WI38 (cell line): Measurements from ENCODE around the gene NCAPD2.
"Not testable (repeated sequence)": the region's sequence is repeated elsewhere in the genome, so short reads cannot be mapped to it uniquely, and the experiment has no call there.

ENCODE experiments used
- H3K4me3 ChIP-seq: 2 replicates; pipeline ENCODE4 v1.5.1; 2011; ENCODE audit warnings: low read depth, mild to moderate bottlenecking, control low read depth, low read length
- TF ChIP-seq, protein P1 (sequence below): IDR thresholded peaks from 2 replicates; pipeline ENCODE4 v1.5.1; 2012; ENCODE audit warnings: low read depth, mild to moderate bottlenecking, control low read depth, low read length

NCAPD2 gene

DNA sequence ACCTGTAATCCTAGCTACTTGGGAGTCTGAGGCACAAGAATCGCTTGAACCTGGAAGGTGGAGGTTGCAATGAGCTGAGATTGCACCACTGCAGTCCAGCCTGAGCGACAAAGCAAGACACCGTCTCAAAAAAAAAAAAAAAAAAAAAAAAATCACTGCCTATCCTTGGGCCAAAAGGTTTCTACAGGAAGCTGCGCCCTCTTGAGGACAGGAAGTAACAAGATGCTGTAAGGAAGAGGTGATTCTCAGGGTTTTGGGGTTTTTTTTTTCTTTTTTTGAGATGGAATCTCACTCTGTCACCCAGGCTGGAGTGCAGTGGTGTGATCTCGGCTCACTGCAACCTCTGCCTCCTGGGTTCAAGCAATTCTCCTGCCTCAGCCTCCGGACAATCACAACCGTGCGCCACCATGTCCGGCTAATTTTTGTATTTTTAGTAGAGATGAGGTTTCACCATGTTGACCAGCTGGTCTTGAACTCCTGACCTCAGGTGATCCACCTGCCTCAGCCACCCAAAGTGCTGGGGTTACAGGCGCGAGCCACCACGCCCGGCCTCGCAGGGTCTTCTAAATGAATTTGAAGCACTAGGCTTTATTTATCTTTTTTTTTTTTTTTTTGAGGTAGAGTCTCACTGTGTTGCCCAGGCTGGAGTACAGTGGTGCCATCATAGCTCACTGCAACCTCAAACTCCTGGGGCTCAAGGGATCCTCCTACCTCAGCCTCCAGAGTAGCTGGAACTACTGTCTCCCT lies 64.3 kb downstream of the NCAPD2 start:
- H3K4me3 ChIP-seq = not testable (repeated sequence)
- TF ChIP-seq, protein P1, sequence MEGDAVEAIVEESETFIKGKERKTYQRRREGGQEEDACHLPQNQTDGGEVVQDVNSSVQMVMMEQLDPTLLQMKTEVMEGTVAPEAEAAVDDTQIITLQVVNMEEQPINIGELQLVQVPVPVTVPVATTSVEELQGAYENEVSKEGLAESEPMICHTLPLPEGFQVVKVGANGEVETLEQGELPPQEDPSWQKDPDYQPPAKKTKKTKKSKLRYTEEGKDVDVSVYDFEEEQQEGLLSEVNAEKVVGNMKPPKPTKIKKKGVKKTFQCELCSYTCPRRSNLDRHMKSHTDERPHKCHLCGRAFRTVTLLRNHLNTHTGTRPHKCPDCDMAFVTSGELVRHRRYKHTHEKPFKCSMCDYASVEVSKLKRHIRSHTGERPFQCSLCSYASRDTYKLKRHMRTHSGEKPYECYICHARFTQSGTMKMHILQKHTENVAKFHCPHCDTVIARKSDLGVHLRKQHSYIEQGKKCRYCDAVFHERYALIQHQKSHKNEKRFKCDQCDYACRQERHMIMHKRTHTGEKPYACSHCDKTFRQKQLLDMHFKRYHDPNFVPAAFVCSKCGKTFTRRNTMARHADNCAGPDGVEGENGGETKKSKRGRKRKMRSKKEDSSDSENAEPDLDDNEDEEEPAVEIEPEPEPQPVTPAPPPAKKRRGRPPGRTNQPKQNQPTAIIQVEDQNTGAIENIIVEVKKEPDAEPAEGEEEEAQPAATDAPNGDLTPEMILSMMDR = peak; percentile 56

DNA sequence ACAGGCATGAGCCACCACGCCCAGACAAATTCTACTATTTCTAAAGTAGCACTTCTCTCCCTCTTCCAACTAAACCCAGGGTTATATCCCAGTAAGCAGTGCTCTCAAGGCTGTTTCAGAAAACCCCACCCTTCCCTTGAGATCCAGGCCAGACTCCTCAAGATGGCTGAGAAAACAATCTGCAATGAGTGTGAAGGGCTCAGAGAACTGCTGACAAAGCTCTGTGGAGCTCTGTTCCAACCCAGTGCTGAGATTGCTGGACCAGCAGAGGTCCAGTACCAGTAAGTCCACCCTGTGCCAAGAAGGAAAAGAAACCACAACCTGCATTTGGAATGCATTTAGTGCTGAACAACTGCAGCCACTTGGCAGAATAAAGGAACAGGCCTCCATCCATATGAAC lies 65.6 kb downstream of the NCAPD2 start:
- no peak overlapping the region for H3K4me3 ChIP-seq
- TF ChIP-seq, protein P1 = no peak

GRCh38 chr12:6560501-6561205 lies 66.8 kb downstream of the NCAPD2 start:
- no peak overlapping the region for H3K4me3 ChIP-seq
- TF ChIP-seq, protein P1 = no peak

- TF ChIP-seq, protein P1 = no peak
- H3K4me3 ChIP-seq = no peak overlapping the region
Measured at GRCh38 chr12:6562881-6563280, 69.0 kb downstream of the NCAPD2 start.

DNA sequence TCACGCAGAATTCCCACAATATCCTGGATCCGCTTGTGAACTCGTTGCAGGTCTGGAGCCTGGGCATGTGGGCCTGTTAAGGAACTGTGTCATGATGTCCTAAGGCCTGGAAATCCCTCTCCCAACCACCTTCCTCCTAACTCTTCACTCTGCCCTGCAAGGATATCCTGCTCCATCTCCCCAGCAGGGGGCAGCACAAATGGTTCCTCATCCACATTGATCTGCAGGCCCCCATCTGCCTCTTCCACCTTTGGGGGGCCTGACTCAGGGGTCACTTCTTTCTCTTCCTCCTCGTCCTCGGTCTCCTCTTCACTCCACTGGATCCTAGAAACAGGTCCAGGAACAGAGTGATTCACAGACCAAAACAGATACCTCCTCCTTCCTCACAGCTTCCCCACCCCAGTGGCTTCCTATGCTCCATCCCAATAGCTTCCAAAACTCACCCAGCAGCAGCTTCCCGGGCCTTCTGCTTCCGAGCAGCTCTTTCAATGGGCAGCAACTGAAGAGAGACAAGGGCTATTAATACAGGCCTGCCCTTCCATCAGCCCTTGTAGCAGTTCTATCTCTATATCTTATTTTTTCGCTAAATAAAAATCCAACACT lies 69.6 kb downstream of the NCAPD2 start:
- TF ChIP-seq, protein P1 = peak; percentile 82
- H3K4me3 ChIP-seq = no peak overlapping the region

GRCh38 chr12:6567112-6567670 lies 73.3 kb downstream of the NCAPD2 start:
- TF ChIP-seq, protein P1 = no peak

More at GRCh38 chr12:6567112-6567670, 73.3 kb downstream of the NCAPD2 start:
- peak overlapping the region; percentile 81 for H3K4me3 ChIP-seq
